Measurements from ENCODE around the gene BBS9. TPM values are rescaled to one million over a fixed set of nuclear protein-coding genes. Genes with fewer than 3 reads are reported as not detected.

Gene BBS9
- total and polyA plus RNA-seq, 9 of the 15 experiments (the other 6 are each of a cell fraction or from before 2014, with no cell fraction given) = 0.77 to 3.3 (median 2.4) TPM

DNA sequence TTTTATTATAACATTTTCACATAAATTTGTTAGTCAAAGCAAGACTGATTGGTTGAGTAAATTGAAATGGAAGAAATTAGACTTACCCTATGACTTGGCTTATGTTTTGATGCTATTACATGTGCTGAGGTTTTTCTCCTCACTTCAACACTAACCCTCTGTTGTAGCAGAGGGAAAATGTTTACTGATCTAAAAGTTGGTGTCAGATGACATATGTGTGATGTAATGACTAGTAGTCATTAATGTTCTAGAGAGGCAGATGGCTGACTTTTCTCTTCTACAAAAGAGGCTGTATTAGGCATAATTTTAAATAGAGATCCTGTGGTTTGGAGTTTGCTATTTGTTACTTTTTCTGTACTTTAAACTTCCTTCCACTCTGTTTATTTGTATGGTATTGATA is 266.0 kb downstream of the BBS9 start:
- Histone ChIP-seq H2AFZ (ENCODE audit: low read depth, low read length) (no peak overlapping the region), H3K4me1 (replicated peaks in 1 of 2; ENCODE audit: control insufficient read depth in 2 of 2, insufficient read depth in 2 of 2, low read length in 2 of 2) (no peaks in the 10 kb centered on the region), H3K4me2 (ENCODE audit: insufficient read depth, low read length) (no peak overlapping the region), H3K79me2 (ENCODE audit: control insufficient read depth, insufficient read depth, low read length) (no peaks in the 10 kb centered on the region), H3K36me3 (ENCODE audit: control insufficient read depth, insufficient read depth, low read length) (no peaks in the 10 kb centered on the region), H3K27me3 (ENCODE audit: control insufficient read depth in 2 of 2, insufficient read depth in 2 of 2, low read length in 2 of 2) (no peaks in the 10 kb centered on the region), H3K9me3 (replicated peaks; ENCODE audit: control insufficient read depth, insufficient read depth, low read depth, low read length) (no peaks in the 10 kb centered on the region), H3K9ac (ENCODE audit: insufficient read depth in 1 of 2, low read depth in 2 of 2, low read length in 2 of 2) (no peak overlapping the region), H3K9me1 (ENCODE audit: control insufficient read depth, insufficient read depth, low read length) (no peaks in the 10 kb centered on the region), H3K27ac (ENCODE audit: extremely low read depth, low read depth, low read length) (no peak overlapping the region), H3K4me3 (no peak overlapping the region), H4K20me1 (replicated peaks; ENCODE audit: control insufficient read depth, insufficient read depth, low read length) (no peaks in the 10 kb centered on the region)
- BruUV-seq (replicated peaks) = no TSS peak
- CTCF ChIA-PET (ENCODE audit: low intra/inter-chr PET ratio) = no interaction called here
- intact Hi-C loops (cut with micrococcal nuclease) (no loop called here), in situ Hi-C loops (cut with MboI) (no loop called here)
- FAIRE-seq = no peak
- no peak for TF ChIP-seq XRCC5 (IDR thresholded peaks at IDR 0.05; ENCODE audit: low read depth, low read length)
- TF ChIP-seq, protein P1, sequence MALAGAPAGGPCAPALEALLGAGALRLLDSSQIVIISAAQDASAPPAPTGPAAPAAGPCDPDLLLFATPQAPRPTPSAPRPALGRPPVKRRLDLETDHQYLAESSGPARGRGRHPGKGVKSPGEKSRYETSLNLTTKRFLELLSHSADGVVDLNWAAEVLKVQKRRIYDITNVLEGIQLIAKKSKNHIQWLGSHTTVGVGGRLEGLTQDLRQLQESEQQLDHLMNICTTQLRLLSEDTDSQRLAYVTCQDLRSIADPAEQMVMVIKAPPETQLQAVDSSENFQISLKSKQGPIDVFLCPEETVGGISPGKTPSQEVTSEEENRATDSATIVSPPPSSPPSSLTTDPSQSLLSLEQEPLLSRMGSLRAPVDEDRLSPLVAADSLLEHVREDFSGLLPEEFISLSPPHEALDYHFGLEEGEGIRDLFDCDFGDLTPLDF (CRISPR knock-in tag; IDR thresholded peaks at IDR 0.05) = no peak
- TF ChIP-seq, protein P2, sequence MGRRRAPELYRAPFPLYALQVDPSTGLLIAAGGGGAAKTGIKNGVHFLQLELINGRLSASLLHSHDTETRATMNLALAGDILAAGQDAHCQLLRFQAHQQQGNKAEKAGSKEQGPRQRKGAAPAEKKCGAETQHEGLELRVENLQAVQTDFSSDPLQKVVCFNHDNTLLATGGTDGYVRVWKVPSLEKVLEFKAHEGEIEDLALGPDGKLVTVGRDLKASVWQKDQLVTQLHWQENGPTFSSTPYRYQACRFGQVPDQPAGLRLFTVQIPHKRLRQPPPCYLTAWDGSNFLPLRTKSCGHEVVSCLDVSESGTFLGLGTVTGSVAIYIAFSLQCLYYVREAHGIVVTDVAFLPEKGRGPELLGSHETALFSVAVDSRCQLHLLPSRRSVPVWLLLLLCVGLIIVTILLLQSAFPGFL (CRISPR knock-in tag; IDR thresholded peaks at IDR 0.05) = no peak
- TF ChIP-seq DACH1 (IDR thresholded peaks at IDR 0.05; ENCODE audit: partially characterized antibody) = no peak
- POLR2A ChIA-PET = no interaction called here
- ATAC-seq = no peak
- no peak for DNase-seq (ENCODE audit: extremely low read depth in 1 of 4, low spot score in 3 of 4)

Measured in K562 (cell line).